Neural progenitor cell (in vitro differentiated cells): ENCODE results near the gene TEX14. TPM values are rescaled to one million over a fixed set of nuclear protein-coding genes. Genes with fewer than 3 reads are reported as not detected.

Experiments used
- DNase-seq: peaks from one replicate; pipeline ENCODE4 v3.0.0-alpha.2; 2016; ENCODE audit warnings: low spot score
- H2AFZ ChIP-seq: fragments of 200-600 bp; sonication (generic); replicated peaks from 2 replicates; pipeline ENCODE4 v1.6.1; 2016; ENCODE audit warnings: antibody characterized with exemption
- H3F3A ChIP-seq: fragments of 200-600 bp; sonication (generic); 2 replicates; pipeline ENCODE4 v1.6.1; 2016; ENCODE audit warnings: antibody characterized with exemption, low read depth
- H3K27ac ChIP-seq: fragments of 200-600 bp; sonication (generic); 2 replicates; pipeline ENCODE4 v1.5.1; 2016; ENCODE audit warnings: mild to moderate bottlenecking
- H3K27me3 ChIP-seq: fragments of 200-600 bp; sonication (generic); 2 replicates; pipeline ENCODE4 v1.6.1; 2016; ENCODE audit warnings: mild to moderate bottlenecking, moderate library complexity
- H3K36me3 ChIP-seq: fragments of 200-600 bp; sonication (generic); 2 replicates; pipeline ENCODE4 v1.5.1; 2016
- H3K4me1 ChIP-seq: fragments of 200-600 bp; sonication (generic); 2 replicates; pipeline ENCODE4 v1.6.1; 2016; ENCODE audit warnings: mixed run types
- H3K4me2 ChIP-seq: fragments of 200-600 bp; sonication (generic); 2 replicates; pipeline ENCODE4 v1.6.1; 2016
- H3K4me3 ChIP-seq: fragments of 200-600 bp; sonication (generic); 2 replicates; pipeline ENCODE4 v1.5.1; 2016
- H3K79me2 ChIP-seq: fragments of 200-600 bp; sonication (generic); 2 replicates; pipeline ENCODE4 v1.6.1; 2016; ENCODE audit warnings: low read depth
- H3K9ac ChIP-seq: fragments of 200-600 bp; sonication (generic); 2 replicates; pipeline ENCODE4 v1.6.1; 2016
- H3K9me3 ChIP-seq: fragments of 200-600 bp; sonication (generic); 2 replicates; pipeline ENCODE4 v1.5.1; 2016; ENCODE audit warnings: low read depth
- H4K20me1 ChIP-seq: fragments of 200-600 bp; sonication (generic); 2 replicates; pipeline ENCODE4 v1.6.1; 2016; ENCODE audit warnings: low read depth
- H3K27ac Mint-ChIP-seq: 3 replicates; pipeline ENCODE4 v1.8.0; 2021; ENCODE audit warnings: mixed read lengths
- H3K27me3 Mint-ChIP-seq: 2 replicates; pipeline ENCODE4 v1.8.0; 2022; ENCODE audit warnings: low read depth, mild to moderate bottlenecking, inconsistent platforms, moderate library complexity, mixed read lengths; ENCODE audit not compliant: insufficient read depth
- H3K36me3 Mint-ChIP-seq: 3 replicates; pipeline ENCODE4 v1.8.0; 2021; ENCODE audit warnings: mixed read lengths
- H3K4me1 Mint-ChIP-seq: 3 replicates; pipeline ENCODE4 v1.8.0; 2021; ENCODE audit warnings: mixed read lengths
- H3K4me3 Mint-ChIP-seq: 3 replicates; pipeline ENCODE4 v1.8.0; 2021; ENCODE audit warnings: mild to moderate bottlenecking, moderate library complexity, mixed read lengths
- H3K9me3 Mint-ChIP-seq: 3 replicates; pipeline ENCODE4 v1.8.0; 2020; ENCODE audit warnings: mixed read lengths
- EZH2 ChIP-seq: fragments of 200-600 bp; sonication (generic); IDR thresholded peaks from 2 replicates; pipeline ENCODE4 v1.6.1; 2017; ENCODE audit warnings: antibody characterized with exemption, mild to moderate bottlenecking, moderate library complexity
- EZH2phosphoT487 ChIP-seq: fragments of 200-600 bp; sonication (generic); IDR thresholded peaks from 2 replicates; pipeline ENCODE4 v1.6.1; 2017; ENCODE audit warnings: antibody characterized with exemption
- total RNA-seq: library from RNA; depleted of rRNA; stranded (reverse); fragments of >200 nt; gene quantifications from 2 replicates; pipeline ENCODE4 v1.2.3, GENCODE V29; 2015; ENCODE audit warnings: low replicate concordance
- TF ChIP-seq, protein P1 (sequence below): fragments of 200-600 bp; sonication (generic); IDR thresholded peaks from 2 replicates; pipeline ENCODE4 v1.5.1; 2017; ENCODE audit warnings: antibody characterized with exemption, mild to moderate bottlenecking

Gene TEX14
- total RNA-seq, 1 donor from 2014 or later: 0.09 TPM

GRCh38 chr17:58639681-58640080 is 52.2 kb downstream of the TEX14 start:
- H3K9me3 ChIP-seq: no peaks in the 10 kb centered on the region
- Mint-ChIP-seq H3K27ac (no peak overlapping the region), H3K36me3 (no peaks in the 10 kb centered on the region), H3K4me3 (no peak overlapping the region), H3K27me3 (peaks cover 4% of the 10 kb centered on the region), H3K9me3 (no peaks in the 10 kb centered on the region), H3K4me1 (no peaks in the 10 kb centered on the region)
- no peaks in the 10 kb centered on the region for H4K20me1 ChIP-seq
- H3K4me3 ChIP-seq: no peak overlapping the region
- TF ChIP-seq, protein P1, sequence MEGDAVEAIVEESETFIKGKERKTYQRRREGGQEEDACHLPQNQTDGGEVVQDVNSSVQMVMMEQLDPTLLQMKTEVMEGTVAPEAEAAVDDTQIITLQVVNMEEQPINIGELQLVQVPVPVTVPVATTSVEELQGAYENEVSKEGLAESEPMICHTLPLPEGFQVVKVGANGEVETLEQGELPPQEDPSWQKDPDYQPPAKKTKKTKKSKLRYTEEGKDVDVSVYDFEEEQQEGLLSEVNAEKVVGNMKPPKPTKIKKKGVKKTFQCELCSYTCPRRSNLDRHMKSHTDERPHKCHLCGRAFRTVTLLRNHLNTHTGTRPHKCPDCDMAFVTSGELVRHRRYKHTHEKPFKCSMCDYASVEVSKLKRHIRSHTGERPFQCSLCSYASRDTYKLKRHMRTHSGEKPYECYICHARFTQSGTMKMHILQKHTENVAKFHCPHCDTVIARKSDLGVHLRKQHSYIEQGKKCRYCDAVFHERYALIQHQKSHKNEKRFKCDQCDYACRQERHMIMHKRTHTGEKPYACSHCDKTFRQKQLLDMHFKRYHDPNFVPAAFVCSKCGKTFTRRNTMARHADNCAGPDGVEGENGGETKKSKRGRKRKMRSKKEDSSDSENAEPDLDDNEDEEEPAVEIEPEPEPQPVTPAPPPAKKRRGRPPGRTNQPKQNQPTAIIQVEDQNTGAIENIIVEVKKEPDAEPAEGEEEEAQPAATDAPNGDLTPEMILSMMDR: no peak
- TF ChIP-seq EZH2phosphoT487 (no peak), EZH2 (no peak)
- no peaks in the 10 kb centered on the region for H3F3A ChIP-seq
- H3K36me3 ChIP-seq: no peaks in the 10 kb centered on the region
- DNase-seq: no peak
- no peak overlapping the region for H3K9ac ChIP-seq
- no peak overlapping the region for H3K27ac ChIP-seq
- no peaks in the 10 kb centered on the region for H3K4me1 ChIP-seq
- H2AFZ ChIP-seq: no peak overlapping the region
- H3K79me2 ChIP-seq: no peaks in the 10 kb centered on the region
- H3K27me3 ChIP-seq: no peaks in the 10 kb centered on the region
- H3K4me2 ChIP-seq: no peak overlapping the region

GRCh38 chr17:58637011-58637570 is 54.8 kb downstream of the TEX14 start:
- no peaks in the 10 kb centered on the region for H3K4me1 ChIP-seq
- no peaks in the 10 kb centered on the region for H3K9me3 ChIP-seq
- Mint-ChIP-seq H3K27ac (no peak overlapping the region), H3K36me3 (no peaks in the 10 kb centered on the region), H3K27me3 (peaks cover 4% of the 10 kb centered on the region), H3K4me3 (no peak overlapping the region), H3K4me1 (no peaks in the 10 kb centered on the region), H3K9me3 (no peaks in the 10 kb centered on the region)
- no peaks in the 10 kb centered on the region for H3K36me3 ChIP-seq
- peaks cover 13% of the 10 kb centered on the region for H3F3A ChIP-seq
- H3K79me2 ChIP-seq: no peaks in the 10 kb centered on the region
- no peak for DNase-seq
- H2AFZ ChIP-seq: no peak overlapping the region
- no peak overlapping the region for H3K4me3 ChIP-seq
- H3K27ac ChIP-seq: no peak overlapping the region
- TF ChIP-seq, protein P1: no peak
- TF ChIP-seq EZH2 (no peak), EZH2phosphoT487 (no peak)
- no peak overlapping the region for H3K4me2 ChIP-seq
- no peak overlapping the region for H3K9ac ChIP-seq
- H4K20me1 ChIP-seq: no peaks in the 10 kb centered on the region
- no peaks in the 10 kb centered on the region for H3K27me3 ChIP-seq

GRCh38 chr17:58632324-58633314 is 59.2 kb downstream of the TEX14 start:
- Histone ChIP-seq H3K9ac (peak overlapping the region; percentile 91), H3K36me3 (no peaks in the 10 kb centered on the region), H3K27ac (peak overlapping the region; percentile 99), H3K9me3 (no peaks in the 10 kb centered on the region), H3K4me2 (peak overlapping the region; percentile 79), H3K27me3 (no peaks in the 10 kb centered on the region), H4K20me1 (no peaks in the 10 kb centered on the region), H3K79me2 (no peaks in the 10 kb centered on the region), H2AFZ (peak overlapping the region; percentile 74), H3K4me1 (no peaks in the 10 kb centered on the region), H3F3A (peaks cover 35% of the 10 kb centered on the region), H3K4me3 (peak overlapping the region; percentile 46)
- Mint-ChIP-seq H3K36me3 (no peaks in the 10 kb centered on the region), H3K4me3 (peak overlapping the region; percentile 27), H3K9me3 (no peaks in the 10 kb centered on the region), H3K27ac (no peak overlapping the region), H3K4me1 (peaks cover 4% of the 10 kb centered on the region), H3K27me3 (peaks cover 2% of the 10 kb centered on the region)
- no peak for DNase-seq
- TF ChIP-seq, protein P1: no peak
- TF ChIP-seq EZH2phosphoT487 (no peak), EZH2 (no peak)
